ENCODE results near the gene TDRD3. TPM values are rescaled to one million over a fixed set of nuclear protein-coding genes. Genes with fewer than 3 reads are reported as not detected.
"Not testable (repeated sequence)": the region's sequence is repeated elsewhere in the genome, so short reads cannot be mapped to it uniquely, and the experiment has no call there.

The TDRD3 gene
- total RNA-seq, 1 donor from 2014 or later = 8.2 TPM

DNA sequence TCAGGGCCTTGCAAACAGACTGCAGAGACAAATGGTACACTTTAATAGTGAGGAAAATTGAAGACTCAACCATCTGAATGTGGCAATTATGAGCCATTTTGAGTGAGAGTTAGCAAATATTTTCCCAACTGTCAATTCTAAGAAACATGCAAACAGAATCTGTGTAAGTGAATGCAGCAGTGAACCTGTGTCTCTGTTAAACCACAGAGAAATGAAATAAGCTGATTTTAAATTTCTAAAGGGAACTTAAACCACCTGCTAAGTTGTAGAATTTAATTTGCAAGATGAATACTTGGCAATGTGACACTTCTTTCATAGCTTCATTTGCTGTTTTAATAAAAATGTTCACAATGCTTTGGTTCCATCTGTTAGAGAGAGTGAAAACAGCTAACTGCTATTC lies 42.0 kb upstream of the TDRD3 start:
- no peak overlapping the region for H3K4me3 ChIP-seq (ENCODE audit: low read depth, low read length)
- TF ChIP-seq CTCF (conservative IDR thresholded peaks at IDR 0.05; ENCODE audit: low read depth, low read length) = no peak

GRCh38 chr13:60356970-60357369 lies 40.0 kb upstream of the TDRD3 start:
- no peak for TF ChIP-seq CTCF (conservative IDR thresholded peaks at IDR 0.05; ENCODE audit: low read depth, low read length)
- no peak overlapping the region for H3K4me3 ChIP-seq (ENCODE audit: low read depth, low read length)

More for the DNA sequence above, 42.0 kb upstream of the TDRD3 start:
- DNase-seq (ENCODE audit: low read depth) = no peak

DNA sequence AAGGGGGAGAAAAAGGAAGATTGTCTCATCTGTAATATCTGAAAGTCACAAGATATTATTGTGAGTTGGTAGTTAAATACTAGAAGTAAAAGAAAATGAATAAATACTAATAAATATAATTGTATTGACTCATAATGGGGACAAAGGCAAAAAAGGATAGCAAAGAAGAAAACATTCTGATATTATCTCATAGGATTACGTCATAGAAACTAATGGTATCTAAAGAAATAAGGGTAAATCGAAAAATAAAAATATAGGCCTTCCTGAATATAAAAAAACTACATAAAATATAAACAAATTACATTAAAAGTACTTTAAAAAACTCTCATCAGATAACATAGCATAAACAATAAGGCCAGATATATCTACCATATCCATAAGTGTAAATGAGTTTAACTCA lies 38.6 kb upstream of the TDRD3 start:
- DNase-seq (ENCODE audit: low read depth) = no peak
- no peak overlapping the region for H3K4me3 ChIP-seq (ENCODE audit: low read depth, low read length)
- no peak for TF ChIP-seq CTCF (conservative IDR thresholded peaks at IDR 0.05; ENCODE audit: low read depth, low read length)

More at GRCh38 chr13:60356970-60357369, 40.0 kb upstream of the TDRD3 start:
- DNase-seq (ENCODE audit: low read depth) = no peak

DNA sequence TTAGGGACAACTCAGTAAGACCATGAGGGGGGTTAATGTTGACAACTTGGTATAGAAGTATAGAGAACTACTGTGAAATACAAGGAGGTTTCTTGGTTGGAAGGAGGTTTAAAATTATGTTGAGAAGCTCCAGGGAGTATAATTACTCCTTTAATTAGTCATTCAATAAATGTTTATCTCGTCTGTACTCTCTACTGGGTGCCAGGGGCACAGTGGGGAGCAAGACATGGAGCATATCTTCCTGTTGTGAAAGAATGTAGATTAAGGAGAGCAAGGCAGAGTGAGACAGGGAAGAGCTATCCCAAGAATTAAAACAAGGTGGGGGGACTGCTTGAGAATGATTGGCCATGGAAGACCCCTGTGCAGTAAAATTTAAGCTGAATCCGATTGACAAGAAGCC lies 33.7 kb upstream of the TDRD3 start:
- no peak overlapping the region for H3K4me3 ChIP-seq (ENCODE audit: low read depth, low read length)
- TF ChIP-seq CTCF (conservative IDR thresholded peaks at IDR 0.05; ENCODE audit: low read depth, low read length) = no peak
- DNase-seq (ENCODE audit: low read depth) = no peak

GRCh38 chr13:60369242-60369641 lies 27.8 kb upstream of the TDRD3 start:
- DNase-seq (ENCODE audit: low read depth) = no peak
- TF ChIP-seq CTCF (conservative IDR thresholded peaks at IDR 0.05; ENCODE audit: low read depth, low read length) = peak; percentile 39
- no peak overlapping the region for H3K4me3 ChIP-seq (ENCODE audit: low read depth, low read length)

- TF ChIP-seq CTCF (conservative IDR thresholded peaks at IDR 0.05; ENCODE audit: low read depth, low read length) = no peak
Observed at GRCh38 chr13:60370343-60370742, 26.7 kb upstream of the TDRD3 start.

DNA sequence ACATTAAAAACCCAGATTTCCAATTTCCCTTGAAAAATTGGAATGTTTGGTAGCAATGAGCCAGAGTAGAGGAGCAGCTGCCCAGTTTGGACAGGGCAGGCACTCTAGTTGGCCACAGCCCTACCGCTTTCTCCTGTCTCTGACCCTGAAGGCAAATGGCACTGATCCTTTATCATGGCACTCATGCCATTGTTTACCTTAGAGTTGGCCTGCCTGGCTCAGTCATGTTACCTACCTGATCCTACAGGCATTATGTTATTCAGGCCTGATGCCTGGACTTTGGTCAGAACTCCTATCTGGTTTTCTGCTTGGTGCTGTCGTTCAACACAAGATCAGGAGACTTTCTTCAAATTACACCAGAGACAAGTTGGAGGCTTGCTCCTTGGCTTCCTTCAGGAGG lies 24.9 kb upstream of the TDRD3 start:
- no peak overlapping the region for H3K4me3 ChIP-seq (ENCODE audit: low read depth, low read length)
- no peak for TF ChIP-seq CTCF (conservative IDR thresholded peaks at IDR 0.05; ENCODE audit: low read depth, low read length)
- no peak for DNase-seq (ENCODE audit: low read depth)

More at GRCh38 chr13:60370343-60370742, 26.7 kb upstream of the TDRD3 start:
- DNase-seq (ENCODE audit: low read depth) = no peak
- H3K4me3 ChIP-seq (ENCODE audit: low read depth, low read length) = no peak overlapping the region

- H3K4me3 ChIP-seq (ENCODE audit: low read depth, low read length); DNase-seq (ENCODE audit: low read depth): not testable (repeated sequence)
Observed at GRCh38 chr13:60379282-60379681, 17.7 kb upstream of the TDRD3 start.
